ENCODE data around the gene TNXB.
"Not testable (repeated sequence)": the region's sequence is repeated elsewhere in the genome, so short reads cannot be mapped to it uniquely, and the experiment has no call there.

Gene TNXB

GRCh38 chr6:32052626-32053025, 56.5 kb downstream of the TNXB start:
- DNase-seq, result not testable (repeated sequence)

- no peak for DNase-seq
These were observed 58.6 kb downstream of the TNXB start for GRCh38 chr6:32050562-32050961.

- DNase-seq, result not testable (repeated sequence)
These were observed 59.4 kb downstream of the TNXB start for GRCh38 chr6:32049736-32050135.

GRCh38 chr6:32049149-32049548, 60.0 kb downstream of the TNXB start:
- DNase-seq, result not testable (repeated sequence)

- DNase-seq, result peak; percentile 36
These were observed 61.0 kb downstream of the TNXB start for GRCh38 chr6:32047855-32048766.

- no peak for DNase-seq
These were observed 61.6 kb downstream of the TNXB start for GRCh38 chr6:32047539-32047854.

GRCh38 chr6:32047084-32047478, 62.1 kb downstream of the TNXB start:
- no peak for DNase-seq

GRCh38 chr6:32046450-32047083, 62.6 kb downstream of the TNXB start:
- no peak for DNase-seq

GRCh38 chr6:32045811-32046449, 63.2 kb downstream of the TNXB start:
- no peak for DNase-seq

- DNase-seq, result not testable (repeated sequence)
These were observed 64.2 kb downstream of the TNXB start for GRCh38 chr6:32044916-32045315.

- DNase-seq, result not testable (repeated sequence)
These were observed 65.4 kb downstream of the TNXB start for GRCh38 chr6:32043589-32044380.

GRCh38 chr6:32042276-32042675, 66.9 kb downstream of the TNXB start:
- DNase-seq, result not testable (repeated sequence)

GRCh38 chr6:32041385-32041784, 67.8 kb downstream of the TNXB start:
- DNase-seq, result not testable (repeated sequence)

- not testable (repeated sequence) for DNase-seq
These were observed 68.2 kb downstream of the TNXB start for GRCh38 chr6:32041050-32041321.

GRCh38 chr6:32040299-32041049, 68.7 kb downstream of the TNXB start:
- DNase-seq, result not testable (repeated sequence)

- not testable (repeated sequence) for DNase-seq
These were observed 69.5 kb downstream of the TNXB start for GRCh38 chr6:32039321-32040274.

- not testable (repeated sequence) for DNase-seq
These were observed 70.3 kb downstream of the TNXB start for GRCh38 chr6:32038878-32039277.

GRCh38 chr6:32037598-32038524, 71.3 kb downstream of the TNXB start, which contains the start of gene CYP21A2:
CYP21A2 (plus strand) TSS chr6:32038415; CDS start chr6:32038423, 8 bp downstream.
- not testable (repeated sequence) for DNase-seq

GRCh38 chr6:32037136-32037535, 72.0 kb downstream of the TNXB start:
- not testable (repeated sequence) for DNase-seq
